GM19463 (cell line): ENCODE data around the gene CEND1.

ENCODE experiments used
- ATAC-seq: cut with Tn5 transposase; IDR thresholded peaks from one replicate; pipeline ENCODE4 v1.9.1; 2021; ENCODE audit warnings: mild to moderate bottlenecking, moderate library complexity; ENCODE audit not compliant: unreplicated experiment

The CEND1 gene

DNA sequence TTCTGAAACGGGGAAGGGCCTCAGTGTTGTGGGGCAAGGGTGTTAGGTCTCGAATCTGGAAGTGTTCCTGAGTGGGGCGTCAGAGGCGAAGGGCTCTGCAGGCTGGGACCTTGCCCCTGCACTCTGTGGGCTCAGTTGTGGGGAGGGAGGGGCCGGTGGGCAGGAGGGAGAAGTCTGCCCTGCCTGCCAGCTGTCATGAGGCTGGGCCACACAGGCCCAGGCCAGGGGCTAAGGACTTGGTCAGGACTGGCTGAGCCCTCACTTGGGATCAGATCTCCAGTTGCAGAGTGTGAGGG lies 38.0 kb upstream of the CEND1 start, which contains the start of gene CRACR2B:
Gene CRACR2B, plus strand, starts transcription at position 23 of the 296 bp plus-strand sequence. CDS start 689 bp downstream, outside the sequence.
- no peak for ATAC-seq

DNA sequence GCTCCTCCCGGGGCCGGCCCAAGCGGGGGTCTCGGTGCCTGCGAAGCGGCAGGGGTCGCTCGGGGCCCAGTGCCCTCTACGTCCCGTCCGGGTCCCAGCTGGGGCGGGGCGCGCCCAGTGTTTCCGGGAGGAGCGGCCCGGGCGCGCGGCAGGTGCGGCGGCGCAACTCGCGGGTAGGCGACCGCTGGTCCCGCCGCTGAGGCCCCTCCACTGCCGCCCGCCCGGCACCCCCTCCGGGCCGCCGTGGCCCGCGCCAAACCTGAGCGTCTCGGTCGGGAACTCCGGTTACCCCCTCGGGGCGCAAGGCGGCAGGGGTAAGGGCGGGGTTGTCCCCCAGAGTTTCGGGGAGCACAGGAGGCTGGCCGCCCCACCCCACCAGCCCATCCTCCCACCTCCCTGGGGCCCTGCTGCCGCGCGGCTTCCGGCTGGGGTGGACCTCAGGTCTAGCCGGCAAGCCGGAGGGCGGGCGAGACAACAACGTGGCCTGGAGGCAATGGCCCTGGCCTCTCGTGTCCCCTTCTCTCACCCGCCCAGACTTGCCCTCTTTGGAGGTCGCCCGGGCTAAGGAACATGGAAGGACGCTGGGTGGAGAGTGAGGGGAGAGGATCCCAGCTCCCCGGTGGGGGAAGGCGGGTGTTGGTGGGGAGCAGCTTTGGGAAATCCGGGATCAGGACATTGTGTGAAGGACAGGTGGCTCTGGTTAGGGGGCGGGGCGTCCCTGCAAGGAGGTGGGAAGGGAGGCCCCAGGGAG lies 37.4 kb upstream of the CEND1 start:
- peak; percentile 40 for ATAC-seq

DNA sequence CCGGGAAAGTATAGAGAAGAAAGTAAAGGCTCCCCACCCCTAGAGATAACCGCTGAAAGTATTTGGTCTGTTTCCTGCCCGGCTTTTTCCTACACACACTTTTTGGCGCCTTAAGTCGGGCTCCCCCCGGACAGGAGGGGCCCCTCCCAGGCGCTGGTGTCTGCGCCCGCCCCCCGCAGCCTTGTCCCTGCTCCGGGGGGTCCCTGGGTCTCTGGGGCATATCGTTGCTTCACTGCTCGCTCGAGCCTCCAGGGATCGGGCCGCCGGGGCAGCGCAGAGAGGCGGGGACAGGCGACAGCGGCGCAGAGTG lies 36.9 kb upstream of the CEND1 start:
- ATAC-seq, result no peak

DNA sequence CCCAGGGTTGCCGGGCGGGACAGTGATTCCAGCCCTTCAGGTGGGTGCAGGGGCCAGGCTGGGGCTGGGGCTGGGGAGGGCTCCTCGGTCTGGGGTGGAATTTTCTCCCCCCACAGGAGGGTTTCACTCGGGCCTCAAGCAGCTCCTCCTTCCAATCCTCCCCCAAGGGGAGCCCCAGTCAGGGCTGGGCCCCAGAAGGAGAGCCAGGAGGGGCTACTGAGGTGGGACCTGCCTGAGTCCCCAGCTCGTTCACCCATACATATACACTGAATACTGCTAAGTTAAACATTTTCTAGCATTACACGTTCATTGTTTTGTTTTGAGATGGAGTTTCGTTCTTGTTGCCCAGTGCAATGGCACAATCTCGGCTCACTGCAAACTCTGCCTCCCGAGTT lies 36.3 kb upstream of the CEND1 start:
- ATAC-seq, result no peak

DNA sequence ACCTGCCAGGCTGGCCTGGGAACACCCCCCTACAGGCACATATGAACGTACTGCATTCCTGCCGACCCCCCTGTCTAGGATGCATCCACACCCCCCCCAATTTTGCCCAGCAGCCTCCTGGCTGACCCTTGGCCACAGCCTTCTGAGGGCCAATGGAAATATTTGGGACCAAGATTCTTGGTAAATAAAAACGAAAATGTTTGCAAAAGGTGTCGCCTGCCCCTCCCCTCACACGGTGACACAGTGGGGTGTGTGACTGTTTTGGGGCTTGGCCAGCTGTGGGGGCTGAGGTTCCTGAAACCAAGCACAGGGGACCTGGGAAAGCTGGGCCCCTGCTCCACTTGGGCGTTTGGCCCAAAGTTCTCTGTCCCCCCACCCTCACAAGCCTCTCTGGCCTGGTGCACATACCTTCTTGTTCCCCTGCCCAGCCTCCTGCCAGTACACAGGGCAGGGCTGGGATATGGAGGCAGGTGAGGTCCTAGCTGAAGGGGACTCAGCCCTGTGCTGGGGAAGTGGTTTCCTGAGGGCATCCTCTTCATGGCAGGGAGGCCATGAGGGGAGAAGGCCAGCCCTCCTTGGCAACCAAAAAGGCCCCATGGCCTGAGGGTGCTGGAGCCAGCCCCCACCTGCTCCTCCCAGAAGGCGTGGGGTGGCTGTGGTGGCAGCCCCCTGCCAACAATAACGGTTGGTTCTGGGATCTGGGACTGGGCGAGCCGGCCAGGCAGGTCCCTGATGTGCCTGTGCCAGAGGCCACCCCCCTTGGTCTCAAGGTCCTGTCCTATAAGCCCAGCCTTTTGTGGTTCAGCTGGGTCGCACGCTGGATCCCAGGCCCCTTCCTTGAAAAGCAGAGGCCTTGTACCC lies 35.7 kb upstream of the CEND1 start:
- ATAC-seq, result no peak

DNA sequence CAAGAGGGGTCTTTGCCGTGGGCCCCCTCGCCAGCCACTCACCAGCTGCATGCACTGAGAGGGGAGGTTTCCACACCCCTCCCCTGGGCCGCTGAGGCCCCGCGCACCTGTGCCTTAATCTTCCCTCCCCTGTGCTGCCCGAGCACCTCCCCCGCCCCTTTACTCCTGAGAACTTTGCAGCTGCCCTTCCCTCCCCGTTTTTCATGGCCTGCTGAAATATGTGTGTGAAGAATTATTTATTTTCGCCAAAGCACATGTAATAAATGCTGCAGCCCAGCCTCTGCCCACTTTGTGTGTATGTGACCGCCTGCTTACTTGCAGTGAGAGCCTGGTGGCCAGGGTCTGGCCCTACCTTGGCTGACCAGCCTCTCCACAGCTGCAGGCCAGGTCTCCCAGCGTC lies 35.1 kb upstream of the CEND1 start:
- no peak for ATAC-seq

DNA sequence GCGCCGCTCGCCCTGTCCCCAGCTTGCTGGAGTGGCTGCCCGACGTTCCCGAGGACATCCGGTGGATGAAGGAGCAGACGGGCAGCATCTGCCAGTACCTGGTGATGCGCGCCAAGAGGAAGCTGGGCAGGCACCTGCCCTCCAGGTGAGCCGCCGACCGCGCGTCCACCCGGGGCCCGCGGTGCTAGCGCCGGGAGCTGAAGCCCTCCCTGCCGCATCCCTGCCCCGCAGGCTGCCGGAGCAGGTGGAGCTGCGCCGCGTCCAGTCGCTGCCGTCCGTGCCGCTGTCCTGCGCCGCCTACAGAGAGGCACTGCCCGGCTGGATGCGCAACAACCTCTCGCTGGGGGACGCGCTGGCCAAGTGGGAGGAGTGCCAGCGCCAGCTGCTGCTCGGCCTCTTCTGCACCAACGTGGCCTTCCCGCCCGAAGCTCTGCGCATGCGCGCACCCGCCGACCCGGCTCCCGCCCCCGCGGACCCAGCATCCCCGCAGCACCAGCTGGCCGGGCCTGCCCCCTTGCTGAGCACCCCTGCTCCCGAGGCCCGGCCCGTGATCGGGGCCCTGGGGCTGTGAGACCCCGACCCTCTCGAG lies 34.5 kb upstream of the CEND1 start:
- no peak for ATAC-seq

DNA sequence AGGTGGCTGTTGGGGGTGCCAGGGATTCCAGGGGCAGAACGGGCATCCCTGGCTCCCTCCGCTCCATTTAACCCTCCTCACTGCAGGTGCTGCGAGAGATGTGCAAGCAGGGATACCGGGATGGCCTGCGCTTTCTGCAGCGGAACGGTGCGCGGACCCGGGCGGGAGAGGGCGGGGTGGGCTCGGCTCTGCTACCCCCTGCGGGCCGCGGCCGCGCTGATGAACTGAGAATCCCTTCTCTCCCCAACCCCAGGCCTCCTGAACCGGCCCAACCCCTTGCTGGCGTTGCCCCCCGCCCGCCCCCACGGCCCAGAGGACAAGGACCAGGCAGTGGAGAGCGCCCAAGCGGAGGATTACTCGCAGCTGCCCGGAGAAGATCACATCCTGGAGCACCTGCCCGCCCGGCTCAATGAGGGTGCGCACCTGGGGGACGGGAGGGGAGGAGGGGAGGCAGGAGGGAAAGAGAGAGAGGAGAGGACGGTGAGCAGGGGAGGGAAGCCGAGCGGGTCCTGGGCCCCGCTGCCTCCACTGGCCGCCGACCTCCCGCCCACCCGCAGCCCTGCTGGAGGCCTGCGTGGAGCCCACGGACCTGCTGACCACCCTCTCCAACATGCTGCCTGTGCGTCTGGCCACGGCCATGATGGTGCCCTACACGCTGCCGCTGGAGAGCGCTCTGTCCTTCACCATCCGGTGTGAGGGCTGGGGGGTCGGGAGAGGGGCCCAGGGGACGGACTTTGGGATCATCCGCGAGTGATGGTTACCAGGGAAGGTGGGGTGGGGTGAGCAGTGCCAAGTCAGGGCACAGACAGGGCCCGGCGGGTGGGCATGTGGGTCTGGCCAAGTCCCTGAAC lies 33.8 kb upstream of the CEND1 start:
- ATAC-seq, result no peak

DNA sequence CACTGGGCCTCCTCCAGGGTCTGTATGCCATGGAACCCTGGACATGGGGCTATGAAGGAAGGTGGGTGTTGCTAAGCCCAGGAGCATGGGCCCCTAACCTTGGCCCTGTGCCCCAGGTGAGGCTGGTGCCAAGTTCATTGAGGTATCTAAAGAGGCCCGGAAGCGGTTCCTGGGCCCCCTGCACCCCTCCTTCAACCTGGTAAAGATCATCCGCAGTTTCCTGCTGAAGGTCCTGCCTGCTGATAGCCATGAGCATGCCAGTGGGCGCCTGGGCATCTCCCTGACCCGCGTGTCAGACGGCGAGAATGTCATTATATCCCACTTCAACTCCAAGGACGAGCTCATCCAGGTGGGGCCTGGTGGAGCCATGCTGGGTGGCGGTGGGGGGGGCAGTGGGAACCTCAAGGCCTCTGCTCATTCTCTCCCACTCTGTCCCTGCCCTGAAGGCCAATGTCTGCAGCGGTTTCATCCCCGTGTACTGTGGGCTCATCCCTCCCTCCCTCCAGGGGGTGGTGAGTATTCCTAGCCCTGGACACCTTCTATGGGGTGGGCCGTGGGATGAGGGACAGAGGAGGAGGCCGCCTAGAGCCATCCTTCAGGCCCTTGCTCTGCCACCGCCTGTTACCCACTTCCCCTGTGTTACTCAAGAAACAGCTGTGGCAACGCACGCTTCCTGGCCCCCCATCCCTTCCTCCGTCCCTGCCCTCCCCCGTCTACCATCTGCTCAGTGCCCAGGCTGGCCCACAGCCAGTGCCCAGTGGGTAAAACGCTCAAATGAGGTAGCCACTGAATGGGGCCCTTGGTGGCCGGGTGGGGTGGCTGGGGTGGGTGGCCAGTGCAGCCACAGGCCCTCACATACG lies 31.9 kb upstream of the CEND1 start:
- no peak for ATAC-seq

DNA sequence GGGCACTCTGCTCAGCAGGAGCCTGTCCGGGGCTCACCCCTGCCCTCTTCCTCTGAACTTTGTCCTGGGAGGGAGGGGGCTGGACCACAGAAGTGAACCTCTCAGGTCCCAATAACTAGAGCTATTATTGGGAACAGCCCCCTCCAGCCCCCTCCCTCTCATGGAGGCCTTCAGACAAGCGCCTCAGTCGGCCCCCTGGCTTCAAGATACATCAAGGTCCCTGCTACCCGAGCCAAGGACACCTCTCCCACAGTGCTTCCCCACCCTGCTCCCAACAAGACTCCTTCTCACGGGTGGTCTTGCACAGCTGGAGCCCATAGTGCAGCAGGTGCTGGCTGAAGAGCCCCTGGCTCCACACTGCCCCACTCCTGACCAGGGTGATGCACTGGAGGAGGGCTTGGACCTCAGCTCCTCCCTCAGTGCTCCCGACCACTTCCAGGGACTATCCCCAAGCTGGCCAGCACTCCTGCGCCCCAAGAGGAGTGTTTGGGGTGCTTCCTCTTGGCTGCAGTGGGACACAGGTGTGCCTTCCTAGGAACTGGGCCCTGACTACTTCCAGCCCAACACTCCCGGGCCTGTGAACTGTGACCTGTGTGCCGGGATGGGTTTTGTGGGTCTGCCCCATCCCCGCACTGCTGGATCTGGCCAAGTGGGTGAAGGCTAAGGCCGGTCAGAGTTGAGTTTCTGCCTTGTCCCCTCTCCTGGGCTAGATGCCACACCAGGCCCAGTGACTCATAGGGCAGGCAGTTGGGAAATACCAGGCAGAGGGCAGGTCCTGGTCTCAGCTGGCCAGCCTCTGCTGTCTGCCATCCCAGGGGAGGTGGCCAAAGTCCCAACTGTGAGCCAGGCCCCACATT lies 31.0 kb upstream of the CEND1 start:
- no peak for ATAC-seq

DNA sequence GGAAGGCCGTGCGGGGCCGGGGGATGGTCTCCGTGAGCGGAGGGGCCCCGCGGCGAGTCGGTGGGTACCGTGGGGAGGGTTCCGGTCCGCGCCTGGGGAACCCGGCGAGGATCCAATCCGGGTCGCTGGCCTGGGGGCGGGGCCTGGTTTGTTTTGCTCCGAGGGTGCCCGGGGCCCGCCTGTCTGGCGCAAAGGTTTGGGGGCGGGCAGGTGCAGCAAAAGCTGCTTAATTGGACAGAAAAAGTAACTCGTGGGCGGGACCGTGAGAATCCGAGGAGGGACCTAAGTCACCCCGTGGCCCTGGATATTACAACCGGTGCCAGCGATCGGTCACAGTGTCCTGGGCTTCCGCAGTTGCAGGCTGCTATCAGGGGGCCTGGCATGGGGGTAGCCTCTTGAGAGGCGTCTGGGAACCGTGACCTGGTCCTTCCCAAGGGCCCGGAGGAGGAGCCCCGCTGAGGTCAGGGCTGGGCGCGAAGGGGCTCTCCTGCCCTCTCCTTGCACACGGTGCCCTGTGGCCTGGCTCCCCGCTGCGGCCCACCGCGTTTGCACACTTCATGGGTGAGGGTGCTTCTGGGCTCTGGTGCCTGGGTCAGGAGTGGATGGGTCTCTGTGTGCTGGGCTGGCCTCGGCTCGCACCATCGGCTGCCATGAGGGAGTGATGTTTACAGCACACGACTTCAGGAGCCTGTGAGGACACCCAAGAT lies 30.2 kb upstream of the CEND1 start:
- ATAC-seq, result peak; percentile 55

DNA sequence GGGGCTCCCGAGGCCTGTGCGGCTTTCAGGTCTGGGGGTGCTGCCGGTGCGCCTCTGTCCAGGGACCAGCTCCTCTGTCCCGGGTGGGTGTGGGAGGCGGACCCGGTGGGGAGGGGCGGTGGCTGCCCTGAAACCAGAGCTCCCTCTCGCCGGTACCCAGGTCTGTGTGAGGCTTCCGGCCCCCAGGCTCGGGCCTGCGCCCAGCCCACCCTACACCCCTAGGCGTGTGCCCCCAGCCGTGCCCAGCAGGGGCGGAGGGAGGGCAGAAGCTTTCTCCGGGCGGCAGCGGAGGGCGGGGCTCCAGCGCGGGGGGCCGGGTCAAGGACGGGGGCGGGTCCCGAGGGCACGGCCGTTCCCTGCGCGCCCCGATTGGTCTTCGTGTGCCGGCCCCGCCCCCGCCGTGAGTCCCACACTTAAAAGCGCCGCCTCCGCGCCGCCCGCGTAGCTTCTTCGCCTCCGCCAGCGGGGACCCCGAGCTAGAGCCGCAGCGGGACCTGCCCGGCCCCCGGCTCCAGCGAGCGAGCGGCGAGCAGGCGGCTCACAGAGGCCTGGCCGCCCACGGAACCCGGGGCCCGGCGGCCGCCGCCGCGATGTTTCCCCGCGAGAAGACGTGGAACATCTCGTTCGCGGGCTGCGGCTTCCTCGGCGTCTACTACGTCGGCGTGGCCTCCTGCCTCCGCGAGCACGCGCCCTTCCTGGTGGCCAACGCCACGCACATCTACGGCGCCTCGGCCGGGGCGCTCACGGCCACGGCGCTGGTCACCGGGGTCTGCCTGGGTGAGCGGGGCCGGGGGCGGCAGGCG lies 29.4 kb upstream of the CEND1 start:
- peak; percentile 77 for ATAC-seq

DNA sequence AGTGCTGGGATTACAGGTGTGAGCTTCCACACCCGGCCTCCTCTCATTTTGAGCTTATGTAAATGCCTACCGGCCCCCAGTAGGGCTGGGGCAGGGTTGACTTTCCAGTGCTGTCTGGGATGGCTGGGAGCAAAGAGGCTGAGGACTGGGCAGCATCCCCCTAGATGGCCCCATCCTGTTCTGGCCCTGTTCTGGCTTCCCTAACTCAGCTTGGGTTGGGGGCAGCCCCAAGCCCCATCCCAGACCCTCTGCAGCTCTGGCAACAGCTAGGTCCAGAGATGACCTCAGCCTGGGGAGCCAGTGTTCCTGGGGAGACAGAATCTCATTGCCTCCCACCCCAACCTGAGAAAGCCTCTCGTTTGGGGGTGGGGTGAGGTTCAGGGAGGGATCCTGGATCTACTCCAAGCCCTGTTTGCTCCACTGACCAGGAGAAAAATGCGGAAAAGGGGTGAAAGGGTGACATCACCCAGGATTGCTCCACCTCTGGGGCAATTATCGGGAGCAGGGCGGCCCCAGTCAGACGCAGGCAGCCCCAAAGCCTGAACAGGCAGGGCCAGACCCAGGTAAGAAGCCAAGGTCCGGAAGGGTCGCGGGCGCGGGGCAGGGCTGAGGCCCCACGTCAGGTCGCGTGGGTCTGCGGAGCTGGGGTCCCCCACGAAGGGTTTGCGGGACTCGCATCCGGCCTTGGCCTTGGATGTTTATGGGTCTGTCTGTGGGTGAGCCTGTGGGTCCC lies 28.7 kb upstream of the CEND1 start, which contains the start of gene PNPLA2:
Gene PNPLA2, plus strand, starts transcription at position 519 of the 733 bp plus-strand sequence. CDS start 805 bp downstream, outside the sequence.
- ATAC-seq, result no peak

DNA sequence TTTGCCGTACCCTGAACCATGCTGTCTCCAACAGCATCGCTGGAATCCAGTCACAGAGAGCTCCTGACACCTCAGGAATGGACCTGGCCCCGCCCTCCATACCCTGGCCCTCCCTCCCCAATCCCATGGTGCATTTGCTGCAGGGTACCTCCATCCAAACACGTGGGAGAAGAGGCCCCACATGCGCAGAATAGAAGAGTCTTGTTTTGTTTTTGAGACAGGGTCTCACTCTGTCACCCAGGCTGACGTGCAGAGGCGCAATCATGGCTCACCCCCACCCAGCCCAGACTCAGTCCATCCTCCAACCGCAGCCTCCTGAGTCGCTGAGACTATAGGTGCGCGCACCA lies 26.5 kb upstream of the CEND1 start:
- ATAC-seq, result no peak

DNA sequence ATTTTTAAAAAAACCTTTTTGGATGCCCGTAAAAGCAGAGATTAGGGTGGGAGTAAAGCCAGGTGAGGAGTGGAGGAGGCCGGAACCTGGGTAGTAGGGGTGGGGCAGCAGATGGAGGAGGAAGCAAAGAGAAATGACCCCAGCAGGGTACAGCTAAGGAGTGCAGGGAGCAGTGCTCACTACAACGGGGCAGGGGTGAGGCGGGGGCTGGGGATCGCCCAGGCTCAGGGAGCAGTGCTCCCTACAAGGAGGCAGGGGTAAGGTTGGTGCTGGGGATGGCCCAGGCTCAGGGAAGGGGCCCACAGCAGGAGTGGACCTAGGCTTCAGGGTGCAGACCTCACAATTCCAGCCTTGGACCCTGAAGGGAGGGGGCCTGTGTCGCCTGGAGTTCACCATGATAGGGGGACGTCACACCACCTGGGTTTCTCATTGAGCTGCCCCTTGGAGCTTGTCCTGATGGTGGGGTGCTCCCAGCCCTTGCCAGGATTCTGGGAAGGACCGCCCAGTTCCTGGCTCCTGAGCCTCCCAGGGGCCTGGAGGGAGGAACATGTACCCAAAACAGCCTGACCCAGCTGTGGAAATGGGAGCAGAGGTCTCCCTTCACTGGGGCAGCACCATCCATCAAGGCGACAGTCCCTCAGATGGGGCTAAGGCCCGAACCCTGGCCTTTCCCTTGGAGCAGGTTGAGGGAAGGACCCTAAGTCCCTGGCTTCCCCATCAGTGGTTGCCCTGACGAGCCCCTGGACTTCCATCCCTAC lies 26.0 kb upstream of the CEND1 start:
- ATAC-seq, result no peak

DNA sequence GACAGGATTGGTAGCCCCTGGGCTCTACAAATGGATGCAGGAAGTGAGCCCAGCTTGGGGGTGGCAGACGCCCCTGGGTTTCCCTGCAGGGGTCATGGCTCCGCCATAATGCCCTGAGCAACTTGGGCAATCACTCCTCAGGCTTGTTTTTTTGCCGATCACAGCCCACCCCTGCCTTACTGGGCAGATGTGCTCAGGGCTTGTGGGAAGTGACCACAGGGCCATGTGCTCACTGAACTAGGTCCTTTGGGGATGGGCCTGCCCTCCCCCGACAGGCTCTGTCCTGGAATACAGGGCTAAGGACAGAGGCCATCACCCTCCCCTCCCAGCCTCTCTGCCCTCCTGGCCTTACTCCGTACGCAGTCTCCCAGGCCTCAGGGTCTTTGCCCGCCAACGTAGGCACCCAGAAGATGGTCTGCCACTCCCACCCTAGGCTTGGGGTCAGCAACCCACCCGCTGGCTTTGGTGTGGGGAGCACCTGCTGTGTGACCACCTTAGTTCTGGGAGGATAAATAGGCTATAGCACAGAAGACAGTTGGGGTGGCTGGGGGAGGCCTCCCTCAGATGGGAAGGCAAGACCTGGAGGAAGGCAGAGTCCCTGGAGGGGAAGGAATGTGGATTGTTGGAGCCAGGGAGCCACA lies 23.7 kb upstream of the CEND1 start:
- ATAC-seq, result no peak
